Keratinocyte (primary cell): ENCODE measurements around the gene AUH. TPM values are rescaled to one million over a fixed set of nuclear protein-coding genes. Genes with fewer than 3 reads are reported as not detected.

ENCODE experiments used
- DNase-seq: peaks from one replicate; pipeline ENCODE4 v3.0.0-alpha.2; 2011; ENCODE audit warnings: low read depth, missing footprints, low spot score
- FAIRE-seq: peaks from 2 replicates; lab custom pipeline; 2011; peaks lifted over from hg19 to GRCh38; lab: Jason Lieb, UNC
- H2AFZ ChIP-seq: 2 replicates; pipeline ENCODE4 v1.6.0; 2012; ENCODE audit warnings: low read length, control low read depth, inconsistent platforms; ENCODE audit not compliant: control insufficient read depth
- H3K27ac ChIP-seq: 2 replicates; pipeline ENCODE4 v1.5.1; 2011; ENCODE audit warnings: low read length; ENCODE audit not compliant: control insufficient read depth, insufficient read depth
- H3K27me3 ChIP-seq: 3 replicates; pipeline ENCODE4 v1.6.0; 2011; ENCODE audit warnings: low read length; ENCODE audit not compliant: control insufficient read depth, insufficient read depth; ENCODE audit errors: extremely low read depth
- H3K36me3 ChIP-seq, 2 experiments: 2 replicates in 1 of 2; 3 replicates in 1 of 2; pipeline ENCODE4 v1.5.1; 2011; ENCODE audit warnings: low read length in 2 of 2, mild to moderate bottlenecking in 1 of 2; ENCODE audit not compliant: control insufficient read depth in 2 of 2, insufficient read depth in 2 of 2; ENCODE audit errors: extremely low read depth in 1 of 2
- H3K4me1 ChIP-seq: 3 replicates; pipeline ENCODE4 v1.5.1; 2011; ENCODE audit warnings: low read length; ENCODE audit not compliant: control insufficient read depth, insufficient read depth; ENCODE audit errors: extremely low read depth
- H3K4me2 ChIP-seq: 3 replicates; pipeline ENCODE4 v1.6.0; 2011; ENCODE audit warnings: low read depth, low read length; ENCODE audit not compliant: control insufficient read depth, insufficient read depth; ENCODE audit errors: extremely low read depth
- H3K4me3 ChIP-seq, 3 experiments: fragments of 200-600 bp in 1 of 3; sonication (generic) in 1 of 3; 2 replicates in 2 of 3; 3 replicates in 1 of 3; pipeline ENCODE4 v1.5.1; 2011 to 2016; ENCODE audit warnings: low read length in 3 of 3, mild to moderate bottlenecking in 3 of 3, control low read depth in 2 of 3, inconsistent platforms in 1 of 3, low read depth in 1 of 3, mixed read lengths in 1 of 3, mixed run types in 1 of 3, moderate library complexity in 1 of 3; ENCODE audit not compliant: control insufficient read depth in 2 of 3, insufficient read depth in 2 of 3; ENCODE audit errors: extremely low read depth in 1 of 3
- H3K79me2 ChIP-seq: 2 replicates; pipeline ENCODE4 v1.6.0; 2012; ENCODE audit warnings: low read length; ENCODE audit not compliant: control insufficient read depth, insufficient read depth
- H3K9ac ChIP-seq: 3 replicates; pipeline ENCODE4 v1.6.0; 2011; ENCODE audit warnings: low read length; ENCODE audit not compliant: control insufficient read depth, insufficient read depth; ENCODE audit errors: extremely low read depth
- H3K9me1 ChIP-seq: 3 replicates; pipeline ENCODE4 v1.6.0; 2011; ENCODE audit warnings: low read length; ENCODE audit not compliant: control insufficient read depth, insufficient read depth; ENCODE audit errors: extremely low read depth
- H3K9me3 ChIP-seq: 2 replicates; pipeline ENCODE4 v1.5.1; 2012; ENCODE audit warnings: low read depth, low read length; ENCODE audit not compliant: control insufficient read depth
- H4K20me1 ChIP-seq: 3 replicates; pipeline ENCODE4 v1.6.0; 2011; ENCODE audit warnings: low read length; ENCODE audit not compliant: control insufficient read depth, insufficient read depth; ENCODE audit errors: extremely low read depth
- EZH2 ChIP-seq: IDR thresholded peaks from one replicate; pipeline ENCODE4 v1.6.1; 2012; ENCODE audit warnings: inconsistent platforms, mild to moderate bottlenecking, low read length, moderate library complexity
- dilution Hi-C: fragments of 300-500 bp; cut with MboI; formaldehyde crosslinking; loops from one replicate; pipeline ENCODE4 v1.7.0; 2020; ENCODE audit warnings: low sequenced_read_pairs; ENCODE audit not compliant: extremely low pct_ligation_motif_present
- polyA plus RNA-seq, 5 experiments: library from polyadenylated mRNA; depleted of rRNA in 3 of 5; stranded (reverse) in 3 of 5; stranded (forward) in 1 of 5; unstranded in 1 of 5; fragments of >200 nt; gene quantifications; 1 replicate in 1 of 5; 2 replicates in 3 of 5; 3 replicates in 1 of 5; pipeline versions ENCODE4 v1.2.1 to v1.2.3, GENCODE V29; 2011 to 2012; ENCODE audit warnings: missing spikeins in 2 of 5, low read depth in 1 of 5, low replicate concordance in 1 of 5
- TF ChIP-seq, protein P1 (sequence below), 3 experiments: IDR thresholded peaks in 1 of 3; conservative IDR thresholded peaks in 1 of 3; optimal IDR thresholded peaks in 1 of 3; 2 replicates in 2 of 3; 3 replicates in 1 of 3; pipeline versions ENCODE3 to v1.5.1; 2011; ENCODE audit warnings: low read length in 3 of 3, mild to moderate bottlenecking in 3 of 3, moderate library complexity in 2 of 3, control low read depth in 1 of 3, inconsistent platforms in 1 of 3; ENCODE audit not compliant: insufficient read depth in 2 of 3; ENCODE audit errors: extremely low read depth in 1 of 3

AUH gene
- polyA plus RNA-seq, 1 donor (not counting 4 experiments of a cell fraction or from before 2014, with no cell fraction given) = 5.5 TPM

- Histone ChIP-seq H3K4me2 (no peak overlapping the region), H3K9me3 (no peaks in the 10 kb centered on the region), H3K4me1 (no peaks in the 10 kb centered on the region), H4K20me1 (no peaks in the 10 kb centered on the region), H2AFZ (no peak overlapping the region), H3K4me3 (no peak overlapping the region), H3K36me3 (peaks cover 0 to 1% of the 10 kb centered on the region in 2 experiments), H3K9me1 (no peaks in the 10 kb centered on the region), H3K27ac (no peak overlapping the region), H3K79me2 (no peaks in the 10 kb centered on the region), H3K9ac (no peak overlapping the region), H3K27me3 (no peaks in the 10 kb centered on the region)
- TF ChIP-seq, protein P1, sequence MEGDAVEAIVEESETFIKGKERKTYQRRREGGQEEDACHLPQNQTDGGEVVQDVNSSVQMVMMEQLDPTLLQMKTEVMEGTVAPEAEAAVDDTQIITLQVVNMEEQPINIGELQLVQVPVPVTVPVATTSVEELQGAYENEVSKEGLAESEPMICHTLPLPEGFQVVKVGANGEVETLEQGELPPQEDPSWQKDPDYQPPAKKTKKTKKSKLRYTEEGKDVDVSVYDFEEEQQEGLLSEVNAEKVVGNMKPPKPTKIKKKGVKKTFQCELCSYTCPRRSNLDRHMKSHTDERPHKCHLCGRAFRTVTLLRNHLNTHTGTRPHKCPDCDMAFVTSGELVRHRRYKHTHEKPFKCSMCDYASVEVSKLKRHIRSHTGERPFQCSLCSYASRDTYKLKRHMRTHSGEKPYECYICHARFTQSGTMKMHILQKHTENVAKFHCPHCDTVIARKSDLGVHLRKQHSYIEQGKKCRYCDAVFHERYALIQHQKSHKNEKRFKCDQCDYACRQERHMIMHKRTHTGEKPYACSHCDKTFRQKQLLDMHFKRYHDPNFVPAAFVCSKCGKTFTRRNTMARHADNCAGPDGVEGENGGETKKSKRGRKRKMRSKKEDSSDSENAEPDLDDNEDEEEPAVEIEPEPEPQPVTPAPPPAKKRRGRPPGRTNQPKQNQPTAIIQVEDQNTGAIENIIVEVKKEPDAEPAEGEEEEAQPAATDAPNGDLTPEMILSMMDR (optimal IDR thresholded peaks at IDR 0.05 in 1 of 3, IDR thresholded peaks at IDR 0.05 in 1 of 3, conservative IDR thresholded peaks at IDR 0.05 in 1 of 3; ENCODE audit: extremely low read depth in 1 of 3, insufficient read depth in 2 of 3, low read length in 3 of 3) = no peak
- TF ChIP-seq EZH2 = no peak
- DNase-seq (no peak), FAIRE-seq (no peak)
- dilution Hi-C loops = no loop called here
Measured at GRCh38 chr9:91331849-91332248, 29.9 kb downstream of the AUH start.

- FAIRE-seq (no peak), DNase-seq (no peak)
- Histone ChIP-seq H3K9ac (no peak overlapping the region), H3K9me1 (no peaks in the 10 kb centered on the region), H3K4me3 (no peak overlapping the region), H3K9me3 (no peaks in the 10 kb centered on the region), H2AFZ (no peak overlapping the region), H3K4me2 (no peak overlapping the region), H3K79me2 (no peaks in the 10 kb centered on the region), H3K27me3 (no peaks in the 10 kb centered on the region), H3K4me1 (no peaks in the 10 kb centered on the region), H4K20me1 (no peaks in the 10 kb centered on the region), H3K27ac (no peak overlapping the region), H3K36me3 (peaks cover 0 to 1% of the 10 kb centered on the region in 2 experiments)
- TF ChIP-seq, protein P1 (optimal IDR thresholded peaks at IDR 0.05 in 1 of 3, IDR thresholded peaks at IDR 0.05 in 1 of 3, conservative IDR thresholded peaks at IDR 0.05 in 1 of 3; ENCODE audit: extremely low read depth in 1 of 3, insufficient read depth in 2 of 3, low read length in 3 of 3) = no peak
- no peak for TF ChIP-seq EZH2
- dilution Hi-C loops = no loop called here
Measured at GRCh38 chr9:91328186-91328585, 33.5 kb downstream of the AUH start.
